GM19351 (cell line): Measurements from ENCODE around the gene SHC3.

Source experiments
- ATAC-seq: cut with Tn5 transposase; IDR thresholded peaks from one replicate; pipeline ENCODE4 v1.9.1; 2021; ENCODE audit warnings: mild to moderate bottlenecking, moderate library complexity; ENCODE audit not compliant: unreplicated experiment

Gene SHC3

DNA sequence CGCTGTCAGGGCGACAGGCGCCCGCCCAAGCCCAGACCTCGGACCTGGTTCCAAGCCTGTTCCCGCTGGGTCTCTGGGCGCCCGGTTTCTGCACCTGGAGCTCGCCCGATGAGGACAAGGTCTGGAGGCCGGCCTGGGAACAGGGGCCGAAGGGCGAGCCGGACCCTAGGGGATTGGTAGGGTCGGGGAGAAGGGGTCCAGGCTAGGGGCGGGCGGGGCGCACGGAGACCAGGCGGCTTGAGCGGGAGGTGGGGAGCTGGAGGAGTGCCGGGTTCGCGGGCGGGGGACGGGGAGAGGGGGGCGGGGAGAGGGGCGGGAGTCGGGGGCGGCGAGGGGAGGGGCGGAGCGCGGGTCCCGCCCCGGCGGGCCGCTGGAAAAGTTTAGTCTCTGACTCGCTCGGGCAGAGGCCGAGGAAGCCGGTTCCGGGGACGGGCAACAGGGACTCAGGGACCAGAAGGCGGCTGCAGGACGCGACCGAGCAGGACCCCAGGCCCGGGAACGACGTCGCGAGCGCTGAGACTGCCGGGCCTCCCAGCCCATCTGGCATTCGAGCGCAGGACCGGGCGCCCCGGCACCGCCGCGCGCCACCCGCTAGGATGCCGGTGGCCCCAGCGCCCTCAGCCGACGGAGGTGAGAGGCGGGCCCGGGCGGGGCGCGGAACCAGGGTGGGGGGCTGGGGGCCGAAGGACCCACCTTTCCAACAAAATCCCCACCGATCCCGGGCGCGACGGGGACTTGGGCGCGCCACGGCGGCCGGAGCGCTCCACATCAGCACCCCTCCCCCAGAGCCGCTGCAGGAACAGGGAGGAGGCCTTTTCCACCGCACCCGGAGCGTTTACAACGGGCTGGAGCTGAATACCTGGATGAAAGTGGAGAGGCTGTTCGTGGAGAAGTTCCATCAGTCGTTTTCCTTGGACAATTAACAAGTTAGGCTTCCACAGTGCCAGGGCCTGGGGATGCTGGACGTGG is 187.3 kb downstream of the SHC3 start, which contains the start of gene S1PR3:
Gene S1PR3, plus strand, starts transcription at position 403 of the 969 bp plus-strand sequence. CDS start 9,733 bp downstream, outside the sequence.
- ATAC-seq, result no peak

GRCh38 chr9:88990729-88991065 is 187.9 kb downstream of the SHC3 start:
- ATAC-seq, result no peak

- ATAC-seq, result no peak
Observed at GRCh38 chr9:88990041-88990728, 188.4 kb downstream of the SHC3 start.

GRCh38 chr9:88988796-88989641 is 189.6 kb downstream of the SHC3 start:
- peak; percentile 56 for ATAC-seq

GRCh38 chr9:88987661-88988060 is 191.0 kb downstream of the SHC3 start:
- ATAC-seq, result no peak

DNA sequence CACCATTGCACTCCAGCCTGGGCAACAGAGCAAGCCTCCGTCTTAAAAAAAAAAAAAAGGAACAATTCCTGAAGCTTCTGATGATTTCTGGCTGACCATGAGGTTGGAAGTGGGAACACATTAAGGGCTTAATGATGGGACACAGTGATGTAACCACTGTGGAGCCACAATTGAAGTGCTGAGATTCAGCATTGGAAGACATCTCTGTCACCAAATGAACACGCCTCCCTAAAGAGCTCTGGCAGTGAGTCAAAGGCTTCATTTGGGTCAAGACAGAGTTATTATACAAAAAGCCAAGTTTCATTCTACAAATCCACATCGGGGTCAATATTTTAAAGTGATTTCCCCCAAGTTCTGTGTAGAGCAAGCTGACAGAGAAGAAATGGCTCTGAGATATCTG is 191.8 kb downstream of the SHC3 start:
- ATAC-seq, result no peak

- ATAC-seq, result no peak
Observed at GRCh38 chr9:88985616-88986015, 193.0 kb downstream of the SHC3 start.

DNA sequence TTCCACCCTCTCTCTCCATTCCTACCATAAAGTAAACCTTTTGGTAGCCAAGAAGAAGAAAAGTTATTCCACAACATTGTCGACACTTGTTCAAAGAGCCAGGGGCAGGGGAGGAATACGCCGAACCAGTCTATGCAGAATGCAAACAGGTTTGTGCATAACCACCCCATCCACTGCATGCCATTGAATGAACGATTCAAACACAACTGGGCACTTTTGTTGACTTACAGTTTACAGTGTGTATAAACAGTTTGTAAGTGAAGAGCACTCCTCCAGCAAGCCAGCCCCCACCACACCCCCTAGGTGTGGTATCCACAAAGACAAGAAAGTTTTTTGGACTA is 194.1 kb downstream of the SHC3 start:
- no peak for ATAC-seq

GRCh38 chr9:88983865-88984542 is 194.6 kb downstream of the SHC3 start:
- no peak for ATAC-seq

DNA sequence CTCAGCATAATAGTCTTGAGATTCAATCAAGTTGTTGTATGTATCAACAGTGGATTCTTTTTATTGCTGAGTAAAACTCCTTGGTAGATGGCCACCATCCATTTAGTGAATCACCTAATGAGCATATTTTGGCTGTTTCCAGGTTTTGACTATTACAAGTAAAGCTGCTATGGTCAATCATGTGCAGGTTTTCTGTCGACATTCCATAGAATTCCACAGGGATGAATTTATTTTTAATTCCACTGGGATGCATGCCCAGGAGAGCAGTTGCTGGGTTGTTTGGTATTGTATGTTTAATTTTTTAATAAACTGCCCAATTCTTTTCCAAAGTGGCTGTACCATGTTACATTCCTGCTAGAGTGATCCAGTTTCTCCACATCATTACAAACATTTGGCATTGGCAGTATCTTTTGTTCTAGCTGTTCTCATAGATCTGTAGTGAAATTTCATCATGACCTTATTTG is 197.8 kb downstream of the SHC3 start:
- ATAC-seq, result no peak

- no peak for ATAC-seq
Observed at GRCh38 chr9:88979791-88980190, 198.8 kb downstream of the SHC3 start.

DNA sequence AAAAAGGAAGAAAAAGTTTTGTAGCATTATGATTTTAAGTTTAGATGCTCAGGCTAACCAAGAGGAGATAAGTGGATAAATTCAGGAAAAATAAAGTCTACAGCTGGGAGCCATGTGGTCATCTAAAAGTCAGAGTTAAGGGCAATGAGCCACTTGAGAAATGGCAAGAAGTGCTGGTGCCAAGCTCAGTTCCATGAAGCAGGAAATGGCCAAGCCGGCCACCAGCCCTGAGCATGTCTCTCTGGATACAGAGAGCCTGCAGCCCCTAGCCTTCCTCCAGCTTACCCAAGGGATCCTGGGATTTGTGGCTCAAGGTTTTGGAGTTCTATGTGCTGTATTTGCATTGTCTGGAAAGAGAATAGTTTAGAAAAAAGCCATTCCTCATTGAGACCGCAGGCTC is 199.6 kb downstream of the SHC3 start:
- ATAC-seq, result no peak

DNA sequence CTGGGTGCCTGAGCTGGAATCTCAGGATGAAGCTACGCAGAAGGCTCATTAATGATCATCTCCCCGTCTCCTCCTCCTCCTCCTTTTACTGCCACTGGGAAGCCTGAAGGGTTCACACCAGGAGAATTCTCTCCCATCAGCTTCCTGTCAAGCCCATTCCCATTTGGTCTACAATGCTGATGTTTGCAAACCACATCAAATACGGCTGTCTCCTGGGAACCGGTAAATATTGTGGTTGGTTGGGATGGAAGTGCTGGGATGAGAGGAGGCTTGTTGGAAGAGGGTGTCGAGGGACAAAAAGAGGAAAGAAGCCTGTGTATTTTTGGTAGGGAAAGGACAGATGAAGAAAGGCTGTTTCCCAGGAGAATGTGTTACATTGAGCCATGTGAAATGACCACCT is 200.6 kb downstream of the SHC3 start:
- ATAC-seq, result no peak

DNA sequence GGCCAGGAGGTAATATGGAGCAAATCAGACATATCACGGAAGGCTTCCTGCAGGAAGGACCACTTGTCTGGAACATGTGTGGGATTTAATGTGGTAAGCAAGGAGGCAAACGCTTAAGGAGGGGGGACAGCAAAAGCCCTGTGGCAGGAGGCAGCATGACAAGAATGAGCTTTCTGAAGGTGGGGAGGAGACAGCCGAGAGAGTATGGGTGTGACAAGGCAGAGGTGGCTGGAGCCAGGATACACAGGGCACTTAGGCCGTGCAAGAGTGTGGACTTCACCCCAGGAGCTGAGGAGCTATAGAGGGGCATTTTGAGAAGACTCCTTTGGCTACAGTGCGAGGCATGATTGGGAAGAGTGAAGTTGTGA is 201.7 kb downstream of the SHC3 start:
- no peak for ATAC-seq

- no peak for ATAC-seq
Observed at GRCh38 chr9:88975966-88976889, 202.4 kb downstream of the SHC3 start.

GRCh38 chr9:88974641-88975040 is 204.0 kb downstream of the SHC3 start:
- no peak for ATAC-seq

- no peak for ATAC-seq
Observed at GRCh38 chr9:88973281-88974045, 205.2 kb downstream of the SHC3 start.

- ATAC-seq, result no peak
Observed at GRCh38 chr9:88972401-88972800, 206.2 kb downstream of the SHC3 start.
